ENCODE data around the gene ASB1. TPM values are rescaled to one million over a fixed set of nuclear protein-coding genes. Genes with fewer than 3 reads are reported as not detected.

ASB1 gene
- total RNA-seq, 2 experiments from 2014 or later, result 31.7 to 33.4 TPM

- Mint-ChIP-seq H3K27ac (no peak overlapping the region), H3K4me1 (no peaks in the 10 kb centered on the region), H3K36me3 (ENCODE audit: low read depth) (no peaks in the 10 kb centered on the region), H3K9me3 (ENCODE audit: low read depth) (no peaks in the 10 kb centered on the region), H3K4me3 (no peak overlapping the region), H3K27me3 (no peaks in the 10 kb centered on the region)
- intact Hi-C loops (cut with DNase I, micrococcal nuclease), result loop anchor here in 1 of 2 experiments (5.0 kb wide), 1 partner anchor 104 kb away; no protein-coding TSS in a partner anchor
- DNase-seq (no peak), ATAC-seq (no peak)
- ChIA-PET POLR2A (no interaction called here), CTCF (interaction anchor here (1.0 to 3.5 kb wide), 8 partner anchors 12 to 198 kb away, joined by 3 to 14 read pairs (median 4); no protein-coding TSS in a partner anchor)
Observed at GRCh38 chr2:238461491-238461890, 34.8 kb downstream of the ASB1 start.

GRCh38 chr2:238461916-238462315 lies 35.2 kb downstream of the ASB1 start:
- Mint-ChIP-seq H3K9me3 (ENCODE audit: low read depth) (no peaks in the 10 kb centered on the region), H3K4me1 (no peaks in the 10 kb centered on the region), H3K27ac (no peak overlapping the region), H3K4me3 (no peak overlapping the region), H3K36me3 (ENCODE audit: low read depth) (no peaks in the 10 kb centered on the region), H3K27me3 (no peaks in the 10 kb centered on the region)
- intact Hi-C loops (cut with DNase I, micrococcal nuclease), result loop anchor here (1.0 to 5.0 kb wide), 3 partner anchors 92 to 206 kb away; no protein-coding TSS in a partner anchor
- POLR2A ChIA-PET, result no interaction called here
- DNase-seq, result no peak
- CTCF ChIA-PET, result interaction anchor here (0.5 to 3.5 kb wide), 8 partner anchors 12 to 199 kb away, joined by 3 to 14 read pairs (median 4); no protein-coding TSS in a partner anchor
- no peak for ATAC-seq

GRCh38 chr2:238462782-238463396 lies 36.2 kb downstream of the ASB1 start:
- Mint-ChIP-seq H3K27ac (no peak overlapping the region), H3K9me3 (ENCODE audit: low read depth) (no peaks in the 10 kb centered on the region), H3K36me3 (ENCODE audit: low read depth) (no peaks in the 10 kb centered on the region), H3K4me3 (no peak overlapping the region), H3K27me3 (no peaks in the 10 kb centered on the region), H3K4me1 (no peaks in the 10 kb centered on the region)
- intact Hi-C loops (cut with DNase I, micrococcal nuclease), result loop anchor here (1.0 to 5.0 kb wide), 4 partner anchors 93 to 207 kb away; no protein-coding TSS in a partner anchor
- ChIA-PET POLR2A (no interaction called here), CTCF (no interaction called here)
- no peak for DNase-seq
- ATAC-seq, result peak; percentile 79

- POLR2A ChIA-PET, result no interaction called here
- Mint-ChIP-seq H3K4me1 (no peaks in the 10 kb centered on the region), H3K4me3 (no peak overlapping the region), H3K9me3 (ENCODE audit: low read depth) (peaks cover 6% of the 10 kb centered on the region), H3K36me3 (ENCODE audit: low read depth) (peaks cover 5% of the 10 kb centered on the region), H3K27me3 (no peaks in the 10 kb centered on the region), H3K27ac (no peak overlapping the region)
- CTCF ChIA-PET, result interaction anchor here (1.3 to 2.2 kb wide), 5 partner anchors 9 to 96 kb away, joined by 3 to 10 read pairs (median 6); no protein-coding TSS in a partner anchor
- DNase-seq, result no peak
- ATAC-seq, result no peak
- intact Hi-C loops (cut with DNase I, micrococcal nuclease), result loop anchor here in 1 of 2 experiments (5.0 kb wide), 1 partner anchor 107 kb away; no protein-coding TSS in a partner anchor
Observed at GRCh38 chr2:238464389-238464788, 37.7 kb downstream of the ASB1 start.

- Mint-ChIP-seq H3K9me3 (ENCODE audit: low read depth) (peaks cover 10% of the 10 kb centered on the region), H3K27ac (no peak overlapping the region), H3K36me3 (ENCODE audit: low read depth) (peaks cover 10% of the 10 kb centered on the region), H3K27me3 (no peaks in the 10 kb centered on the region), H3K4me3 (no peak overlapping the region), H3K4me1 (no peaks in the 10 kb centered on the region)
- DNase-seq (no peak), ATAC-seq (no peak)
- ChIA-PET POLR2A (no interaction called here), CTCF (interaction anchor here (0.7 to 2.2 kb wide), 5 partner anchors 27 to 108 kb away, joined by 3 to 8 read pairs (median 3); no protein-coding TSS in a partner anchor)
- intact Hi-C loops (cut with DNase I, micrococcal nuclease), result no loop called here
Observed at GRCh38 chr2:238465487-238466242, 38.9 kb downstream of the ASB1 start.

GRCh38 chr2:238466243-238466756 lies 39.6 kb downstream of the ASB1 start:
- intact Hi-C loops (cut with DNase I, micrococcal nuclease), result no loop called here
- DNase-seq (no peak), ATAC-seq (no peak)
- H3K9me3 Mint-ChIP-seq (ENCODE audit: low read depth), result peaks cover 12% of the 10 kb centered on the region
- POLR2A ChIA-PET, result no interaction called here
- peaks cover 10% of the 10 kb centered on the region for H3K36me3 Mint-ChIP-seq (ENCODE audit: low read depth)
- H3K27ac Mint-ChIP-seq, result no peak overlapping the region
- no peaks in the 10 kb centered on the region for H3K27me3 Mint-ChIP-seq
- H3K4me3 Mint-ChIP-seq, result no peak overlapping the region
- CTCF ChIA-PET, result interaction anchor here (0.6 to 0.9 kb wide), 5 partner anchors 10 to 878 kb away, joined by 3 to 4 read pairs (median 4); no protein-coding TSS in a partner anchor
- no peaks in the 10 kb centered on the region for H3K4me1 Mint-ChIP-seq

GRCh38 chr2:238467062-238467461 lies 40.3 kb downstream of the ASB1 start:
- no peak overlapping the region for H3K4me3 Mint-ChIP-seq
- ChIA-PET POLR2A (no interaction called here), CTCF (interaction anchor here (0.6 to 0.9 kb wide), 4 partner anchors 11 to 879 kb away, joined by 3 to 4 read pairs (median 4); no protein-coding TSS in a partner anchor)
- no peak for DNase-seq
- H3K27ac Mint-ChIP-seq, result no peak overlapping the region
- H3K9me3 Mint-ChIP-seq (ENCODE audit: low read depth), result peaks cover 14% of the 10 kb centered on the region
- H3K4me1 Mint-ChIP-seq, result no peaks in the 10 kb centered on the region
- H3K27me3 Mint-ChIP-seq, result no peaks in the 10 kb centered on the region
- no peak for ATAC-seq
- intact Hi-C loops (cut with DNase I, micrococcal nuclease), result no loop called here
- H3K36me3 Mint-ChIP-seq (ENCODE audit: low read depth), result peaks cover 12% of the 10 kb centered on the region

GRCh38 chr2:238467792-238468191 lies 41.1 kb downstream of the ASB1 start:
- H3K27me3 Mint-ChIP-seq, result no peaks in the 10 kb centered on the region
- H3K4me1 Mint-ChIP-seq, result no peaks in the 10 kb centered on the region
- H3K36me3 Mint-ChIP-seq (ENCODE audit: low read depth), result peaks cover 13% of the 10 kb centered on the region
- DNase-seq (no peak), ATAC-seq (no peak)
- no peak overlapping the region for H3K4me3 Mint-ChIP-seq
- H3K27ac Mint-ChIP-seq, result no peak overlapping the region
- POLR2A ChIA-PET, result no interaction called here
- CTCF ChIA-PET, result interaction anchor here (0.6 to 0.8 kb wide), 2 partner anchors 48 to 97 kb away, joined by 3 read pairs; no protein-coding TSS in a partner anchor
- intact Hi-C loops (cut with DNase I, micrococcal nuclease), result no loop called here
- H3K9me3 Mint-ChIP-seq (ENCODE audit: low read depth), result peaks cover 18% of the 10 kb centered on the region

- Mint-ChIP-seq H3K4me3 (no peak overlapping the region), H3K9me3 (ENCODE audit: low read depth) (peaks cover 28% of the 10 kb centered on the region), H3K36me3 (ENCODE audit: low read depth) (peaks cover 13% of the 10 kb centered on the region), H3K27ac (no peak overlapping the region), H3K27me3 (no peaks in the 10 kb centered on the region), H3K4me1 (no peaks in the 10 kb centered on the region)
- DNase-seq (no peak), ATAC-seq (no peak)
- intact Hi-C loops (cut with DNase I, micrococcal nuclease), result no loop called here
- ChIA-PET POLR2A (no interaction called here), CTCF (no interaction called here)
Observed at GRCh38 chr2:238469155-238469554, 42.4 kb downstream of the ASB1 start.

GRCh38 chr2:238473014-238473413 lies 46.3 kb downstream of the ASB1 start:
- Mint-ChIP-seq H3K27ac (no peak overlapping the region), H3K4me1 (no peaks in the 10 kb centered on the region), H3K9me3 (ENCODE audit: low read depth) (peaks cover 34% of the 10 kb centered on the region), H3K36me3 (ENCODE audit: low read depth) (peaks cover 17% of the 10 kb centered on the region), H3K27me3 (no peaks in the 10 kb centered on the region), H3K4me3 (no peak overlapping the region)
- POLR2A ChIA-PET, result no interaction called here
- CTCF ChIA-PET, result interaction anchor here (1.2 to 1.4 kb wide), 3 partner anchors 9 to 40 kb away, joined by 3 to 6 read pairs (median 4); no protein-coding TSS in a partner anchor
- DNase-seq (no peak), ATAC-seq (no peak)
- intact Hi-C loops (cut with DNase I, micrococcal nuclease), result no loop called here

GRCh38 chr2:238473523-238473922 lies 46.8 kb downstream of the ASB1 start:
- intact Hi-C loops (cut with DNase I, micrococcal nuclease), result no loop called here
- CTCF ChIA-PET, result interaction anchor here (0.6 to 1.4 kb wide), 4 partner anchors 9 to 39 kb away, joined by 3 to 6 read pairs (median 4); no protein-coding TSS in a partner anchor
- Mint-ChIP-seq H3K4me3 (no peak overlapping the region), H3K36me3 (ENCODE audit: low read depth) (peaks cover 17% of the 10 kb centered on the region), H3K9me3 (ENCODE audit: low read depth) (peaks cover 39% of the 10 kb centered on the region), H3K4me1 (no peaks in the 10 kb centered on the region), H3K27me3 (no peaks in the 10 kb centered on the region), H3K27ac (no peak overlapping the region)
- ATAC-seq, result no peak
- POLR2A ChIA-PET, result no interaction called here
- DNase-seq, result no peak

Measured in activated CD4-positive, alpha-beta T cell treated with anti-CD3 and anti-CD28 coated beads for 36 hours (primary cell).